Hematopoietic multipotent progenitor cell treated with erythropoietin and hydrocortisone succinate and interleukin-3 and kit ligand, for 17 days (in vitro differentiated cells): Measurements from ENCODE around the gene OR4S1.
"Not testable (repeated sequence)": the region's sequence is repeated elsewhere in the genome, so short reads cannot be mapped to it uniquely, and the experiment has no call there.

Experiments
- DNase-seq: peaks from one replicate; pipeline ENCODE4 v3.0.0-alpha.2; 2015; ENCODE audit warnings: low spot score

Gene OR4S1

GRCh38 chr11:48305923-48306322 lies at the start of gene OR4S1:
Gene OR4S1 (plus strand): TSS chr11:48306223. CDS start chr11:48306223, 0 bp downstream.
- no peak for DNase-seq

GRCh38 chr11:48261600-48261999 lies 44.4 kb upstream of the OR4S1 start:
- no peak for DNase-seq

GRCh38 chr11:48263423-48263911 lies 42.6 kb upstream of the OR4S1 start, which contains the start of gene OR4X1:
Gene OR4X1 (plus strand): TSS chr11:48263861. CDS start chr11:48263861, 0 bp downstream.
- no peak for DNase-seq

GRCh38 chr11:48270621-48271020 lies 35.4 kb upstream of the OR4S1 start:
- DNase-seq = no peak

GRCh38 chr11:48272606-48273005 lies 33.4 kb upstream of the OR4S1 start:
- DNase-seq = no peak

GRCh38 chr11:48307760-48308386 lies 1.9 kb downstream of the OR4S1 start:
- peak; percentile 29 for DNase-seq

- DNase-seq = not testable (repeated sequence)
These were observed 7.6 kb downstream of the OR4S1 start for GRCh38 chr11:48313590-48313989.

GRCh38 chr11:48319813-48320212 lies 13.8 kb downstream of the OR4S1 start:
- DNase-seq = not testable (repeated sequence)

GRCh38 chr11:48324620-48325019 lies 18.6 kb downstream of the OR4S1 start, which contains the start of gene OR4C3:
Gene OR4C3 (plus strand): TSS chr11:48324920. CDS start chr11:48325022, 102 bp downstream.
- not testable (repeated sequence) for DNase-seq

- no peak for DNase-seq
These were observed 35.4 kb downstream of the OR4S1 start for GRCh38 chr11:48341466-48341865.

GRCh38 chr11:48342505-48342904 lies 36.5 kb downstream of the OR4S1 start:
- DNase-seq = not testable (repeated sequence)

- DNase-seq = not testable (repeated sequence)
These were observed 40.3 kb downstream of the OR4S1 start for GRCh38 chr11:48346286-48346685.

GRCh38 chr11:48354013-48354412 lies 48.0 kb downstream of the OR4S1 start:
- no peak for DNase-seq

GRCh38 chr11:48354677-48355076 lies 48.7 kb downstream of the OR4S1 start:
- DNase-seq = no peak
